SKM-1 (cell line): ENCODE data around the gene SBF2.

Source experiments
- DNase-seq: peaks from one replicate; lab custom pipeline; 2025; ENCODE audit not compliant: unreplicated experiment; lab: John Stamatoyannopoulos, UW

Gene SBF2

DNA sequence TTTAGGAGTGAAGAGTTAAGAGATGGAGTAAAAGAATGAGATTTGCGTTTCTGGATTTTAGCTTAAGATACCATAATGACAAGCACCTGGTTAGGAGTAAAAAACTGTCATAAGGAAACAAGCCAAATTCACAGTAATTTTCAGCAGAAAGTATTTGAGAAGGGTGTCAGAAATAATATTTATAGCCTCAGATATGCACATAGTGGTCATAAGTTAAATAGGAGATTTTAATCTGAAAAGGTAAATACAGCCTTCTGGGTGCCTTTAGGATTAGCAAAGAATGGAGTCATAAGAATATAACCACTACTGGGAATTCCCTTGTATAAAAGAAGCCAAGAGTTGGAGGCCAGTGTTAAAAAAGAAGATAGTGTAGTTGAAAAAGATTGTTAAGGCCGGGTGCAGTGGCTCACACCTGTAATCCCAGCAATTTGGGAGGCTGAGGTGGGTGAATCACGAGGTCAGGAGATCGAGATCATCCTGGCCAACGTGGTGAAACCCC, 470.1 kb downstream of the SBF2 start:
- no peak for DNase-seq

DNA sequence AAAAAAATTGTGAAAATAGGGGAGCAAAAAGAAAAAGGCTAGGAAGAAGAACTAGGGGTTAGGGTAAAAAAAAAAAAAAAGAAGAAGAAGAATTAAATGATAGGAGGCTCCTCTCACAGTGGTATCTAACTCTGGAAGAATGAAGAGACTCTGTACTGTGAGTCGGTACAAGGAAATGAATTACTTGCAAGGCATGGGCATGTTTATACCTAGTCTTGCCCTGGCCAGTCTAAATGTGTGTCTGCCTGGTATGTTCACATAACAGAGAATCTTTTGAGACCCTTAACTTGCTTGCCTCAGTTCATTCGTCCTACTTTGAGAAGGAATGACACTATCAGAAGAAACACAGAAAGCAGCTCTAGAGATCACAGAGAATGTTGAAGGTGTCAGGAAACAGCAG, 470.6 kb downstream of the SBF2 start:
- no peak for DNase-seq

DNA sequence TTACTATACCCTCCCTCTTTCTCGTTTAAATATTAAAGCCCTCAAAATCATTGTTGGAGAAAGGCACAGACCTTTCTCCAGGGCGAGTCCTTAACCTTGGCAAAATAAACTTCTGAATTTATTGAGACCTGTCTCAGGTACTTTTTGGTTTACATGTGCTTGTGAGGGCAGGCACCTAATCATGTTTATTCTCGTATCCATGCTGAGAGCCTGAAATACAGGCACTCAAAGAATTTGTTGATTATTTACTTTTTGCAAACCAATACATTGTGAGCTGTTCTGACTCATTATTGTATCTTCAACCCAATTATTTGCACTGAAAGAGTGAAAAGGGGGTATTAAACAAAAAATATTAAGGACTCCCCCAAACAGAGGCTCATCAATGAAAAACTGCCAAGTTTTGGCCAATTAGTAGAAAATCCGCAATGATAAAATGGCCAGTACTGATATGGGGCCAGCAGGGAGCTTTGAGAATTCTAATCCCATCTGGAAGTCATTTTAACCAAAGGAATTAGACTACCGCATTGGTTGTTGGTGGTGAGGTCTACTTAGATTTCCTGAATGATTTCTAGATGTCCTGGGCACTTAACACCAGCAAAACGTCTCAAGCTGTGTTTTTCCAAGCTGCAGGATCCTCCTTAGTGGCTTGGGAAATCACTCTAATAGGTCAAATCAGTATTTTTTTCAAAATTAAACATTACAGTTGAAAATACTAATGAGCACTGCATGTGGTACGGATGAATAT, 472.8 kb downstream of the SBF2 start:
- no peak for DNase-seq

DNA sequence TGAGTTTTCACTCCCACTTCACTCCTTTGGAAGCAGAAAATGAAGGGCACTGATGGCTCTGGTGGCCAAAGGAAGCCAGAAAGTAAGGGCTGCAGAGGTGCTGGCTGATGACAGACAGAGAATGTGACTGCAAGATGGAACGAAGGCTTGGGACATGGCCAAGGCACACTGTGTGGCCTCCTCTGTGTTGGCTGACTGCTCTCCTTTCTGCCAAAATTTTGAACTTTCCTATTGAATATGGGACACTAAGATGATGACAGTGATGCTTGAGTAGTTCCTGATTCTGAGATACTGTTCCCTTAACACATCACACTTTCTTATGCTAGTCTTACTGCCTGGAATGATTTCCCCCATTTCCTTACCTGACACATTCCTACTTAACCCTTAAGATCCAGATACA, 473.8 kb downstream of the SBF2 start:
- DNase-seq = no peak

GRCh38 chr11:9817191-9817590, 476.8 kb downstream of the SBF2 start:
- DNase-seq = no peak

DNA sequence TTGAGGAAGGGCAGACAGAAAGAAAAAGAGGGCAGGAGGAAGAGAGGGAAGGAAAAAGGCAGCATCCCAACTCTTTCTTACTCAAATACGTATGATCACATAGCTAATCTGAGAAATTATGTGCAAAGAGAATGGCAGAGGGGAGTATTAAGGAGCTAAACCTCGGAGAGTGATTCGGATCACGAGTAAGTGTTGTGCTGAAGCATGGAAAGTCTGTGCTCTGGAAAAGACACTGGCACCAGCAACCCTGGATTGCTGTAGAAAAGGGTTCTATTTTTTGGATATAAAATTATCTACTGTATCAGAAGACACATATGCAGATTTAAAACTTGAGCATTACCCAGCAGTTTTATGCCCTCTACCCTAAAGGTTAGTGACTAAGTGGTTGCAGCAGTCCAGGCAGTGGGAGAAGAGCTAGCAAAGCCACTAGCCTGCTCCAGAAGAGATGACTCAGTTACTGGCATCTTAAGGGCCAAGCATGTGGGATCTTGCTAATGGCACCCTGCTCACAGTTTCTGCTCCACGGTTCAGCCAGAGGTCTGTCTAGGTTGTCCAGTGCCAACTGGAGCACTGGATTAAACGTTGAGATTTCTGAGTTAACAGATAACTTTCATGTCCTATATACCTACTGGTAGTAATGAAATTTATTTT, 478.4 kb downstream of the SBF2 start:
- no peak for DNase-seq

- no peak for DNase-seq
Measured at GRCh38 chr11:9814108-9814507, 479.9 kb downstream of the SBF2 start.

- DNase-seq = no peak
Measured at GRCh38 chr11:9808943-9809342, 485.1 kb downstream of the SBF2 start.

DNA sequence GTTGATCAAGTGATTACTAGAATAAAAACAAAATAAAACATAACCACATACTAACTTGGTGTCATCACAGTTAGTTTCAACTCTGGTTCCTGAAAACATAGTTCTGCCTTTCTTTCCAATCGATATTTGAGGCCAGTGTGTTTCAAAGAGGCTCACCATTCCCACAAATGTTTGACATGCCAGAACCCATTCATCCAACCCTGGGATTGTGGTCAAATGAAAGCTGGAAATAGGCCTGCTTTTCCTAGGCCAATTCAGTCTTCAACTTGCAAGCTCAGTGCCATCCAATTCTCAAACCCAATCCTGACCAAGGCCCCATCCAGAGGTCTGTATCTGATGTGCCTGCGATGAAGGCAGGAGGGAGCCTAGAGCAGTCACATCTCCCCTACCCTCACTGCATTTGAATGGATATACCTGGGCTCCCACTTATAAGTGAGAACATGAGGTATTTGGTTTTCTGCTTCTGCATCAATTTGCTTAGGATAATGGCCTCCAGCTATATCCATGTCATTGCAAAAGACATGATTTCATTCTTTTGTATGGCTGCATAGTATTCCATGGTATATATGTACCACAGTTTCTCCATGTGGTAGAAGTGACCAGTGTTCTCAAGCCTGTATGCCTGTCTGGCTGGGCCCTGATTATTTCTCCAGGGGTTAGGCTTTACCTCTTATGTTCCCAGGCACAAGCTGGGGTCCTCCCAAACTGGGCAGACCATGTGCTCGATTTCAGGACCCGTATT, 486.9 kb downstream of the SBF2 start:
- DNase-seq = no peak

- DNase-seq = no peak
Measured at GRCh38 chr11:9804419-9804902, 489.6 kb downstream of the SBF2 start.

GRCh38 chr11:9803685-9804418, 490.2 kb downstream of the SBF2 start:
- no peak for DNase-seq

DNA sequence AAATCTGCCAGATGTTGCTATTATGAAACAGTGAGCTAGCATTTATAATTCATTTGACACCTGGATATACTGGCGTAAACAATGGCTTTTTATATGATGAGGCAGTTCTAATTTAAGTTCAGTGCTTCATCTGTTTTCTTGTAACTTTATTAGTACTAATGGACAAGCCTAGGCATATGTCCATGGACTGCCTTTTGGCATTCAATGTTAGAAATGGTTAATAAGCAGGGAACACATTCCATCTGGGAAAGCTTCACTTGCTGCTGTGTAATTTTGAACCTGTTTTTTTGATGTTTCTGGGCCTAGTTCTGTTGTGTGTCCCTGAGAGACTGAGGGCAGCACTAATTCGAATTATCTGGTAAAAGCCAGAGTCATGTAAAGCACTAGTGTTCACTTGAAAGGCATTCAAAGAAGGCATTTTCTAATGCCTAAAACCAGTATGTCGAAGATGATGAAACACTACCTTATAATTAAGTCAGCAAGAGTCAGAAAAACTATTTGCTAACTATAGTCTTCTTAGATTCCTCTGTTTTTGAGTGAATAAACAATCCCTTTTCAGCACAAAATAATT, 491.6 kb downstream of the SBF2 start:
- no peak for DNase-seq

DNA sequence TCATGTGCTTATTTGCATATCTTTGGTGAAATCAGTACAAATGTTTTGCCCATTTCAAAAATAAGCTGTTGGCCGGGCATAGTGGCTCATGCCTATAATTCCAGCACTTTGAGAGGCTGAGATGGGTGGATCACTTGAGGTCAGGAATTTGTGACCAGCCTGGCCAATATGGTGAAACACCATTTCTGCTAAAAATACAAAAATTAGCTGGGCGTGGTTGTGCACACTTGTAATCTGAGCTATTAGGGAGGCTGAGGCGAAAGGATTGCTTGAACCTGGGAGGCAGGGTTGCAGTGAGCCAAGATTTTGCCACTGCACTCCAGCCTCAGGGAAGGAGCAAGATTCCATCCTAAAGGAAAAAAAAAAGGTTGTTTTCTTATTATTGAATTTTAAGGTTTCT, 494.1 kb downstream of the SBF2 start:
- DNase-seq = no peak

DNA sequence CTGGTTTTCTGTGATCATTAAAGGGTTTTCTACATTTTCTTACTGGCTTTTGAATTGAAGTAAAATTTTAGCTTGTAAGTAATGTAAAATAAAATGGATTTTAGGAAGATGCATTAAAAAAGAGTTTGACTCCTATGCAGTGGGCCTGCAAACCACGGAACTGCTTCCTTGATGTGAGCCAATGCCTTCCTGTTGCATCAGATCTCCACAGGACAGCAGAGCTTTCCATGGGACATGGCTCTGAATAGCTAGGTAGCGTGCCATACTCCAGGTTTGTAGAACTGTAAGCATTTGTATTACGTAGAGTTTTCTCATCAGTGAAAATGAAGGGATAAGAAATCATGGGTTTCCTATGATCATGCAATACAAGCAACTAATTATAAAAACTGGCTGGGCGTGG, 496.7 kb downstream of the SBF2 start:
- DNase-seq = no peak

DNA sequence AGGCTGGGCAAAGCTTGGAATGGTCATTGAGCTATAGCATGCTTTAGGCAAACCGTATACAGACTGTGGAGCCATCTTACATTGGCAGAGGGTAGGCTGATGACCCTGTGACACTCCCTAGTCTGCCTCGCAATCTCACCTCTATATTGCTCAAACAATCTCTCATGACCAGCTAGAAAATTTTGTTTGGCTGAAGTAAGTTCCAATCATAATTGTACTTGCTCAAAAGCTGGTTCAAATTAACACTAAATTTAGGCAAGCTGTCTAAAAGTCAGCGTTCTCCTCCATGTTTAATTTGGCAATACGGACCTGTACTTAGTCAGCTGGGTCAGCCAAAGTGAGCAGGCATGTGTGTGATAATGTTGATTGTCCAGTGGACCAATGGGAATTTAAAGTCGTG, 497.2 kb downstream of the SBF2 start:
- no peak for DNase-seq

- no peak for DNase-seq
Measured at GRCh38 chr11:9796266-9796665, 497.8 kb downstream of the SBF2 start.

DNA sequence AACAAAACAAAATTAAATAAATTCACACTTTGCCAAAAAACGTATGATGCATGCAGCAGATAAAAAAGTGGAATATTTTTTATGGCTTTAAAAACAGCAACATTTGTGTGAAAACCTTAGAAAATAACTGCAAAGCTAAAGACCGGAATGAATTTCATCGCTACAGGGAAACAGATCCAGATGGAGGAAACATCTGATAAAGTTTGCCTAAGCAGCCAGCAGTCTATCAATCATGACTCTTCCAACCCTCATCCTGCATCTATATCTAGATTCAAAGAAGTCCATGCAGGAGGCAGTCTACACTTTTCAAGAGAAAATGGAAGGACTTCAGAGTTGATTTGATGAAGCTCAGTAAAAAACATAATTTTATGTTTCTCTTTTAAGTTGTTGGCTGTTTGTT, 503.3 kb downstream of the SBF2 start:
- no peak for DNase-seq

DNA sequence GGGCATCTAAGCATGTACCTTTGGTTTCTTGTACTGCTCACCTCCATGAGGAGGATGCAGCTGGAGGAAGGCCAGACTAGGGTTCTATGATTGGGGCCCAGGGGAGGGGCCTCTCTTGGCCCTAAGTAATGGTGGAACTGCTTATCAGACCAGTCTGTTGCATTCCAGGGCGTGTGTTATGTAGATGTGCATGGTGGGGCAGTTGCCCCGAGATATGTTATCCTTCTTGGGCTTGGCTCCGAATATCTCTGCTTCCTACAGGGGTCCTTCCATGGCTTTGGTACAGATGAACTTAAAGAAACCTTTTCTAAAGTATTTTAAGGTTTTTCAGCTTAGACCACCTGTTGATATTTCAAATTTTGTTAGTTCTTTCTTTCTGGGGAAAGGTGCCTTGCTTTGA, 504.1 kb downstream of the SBF2 start:
- no peak for DNase-seq

GRCh38 chr11:9787981-9788521, 506.0 kb downstream of the SBF2 start:
- no peak for DNase-seq

DNA sequence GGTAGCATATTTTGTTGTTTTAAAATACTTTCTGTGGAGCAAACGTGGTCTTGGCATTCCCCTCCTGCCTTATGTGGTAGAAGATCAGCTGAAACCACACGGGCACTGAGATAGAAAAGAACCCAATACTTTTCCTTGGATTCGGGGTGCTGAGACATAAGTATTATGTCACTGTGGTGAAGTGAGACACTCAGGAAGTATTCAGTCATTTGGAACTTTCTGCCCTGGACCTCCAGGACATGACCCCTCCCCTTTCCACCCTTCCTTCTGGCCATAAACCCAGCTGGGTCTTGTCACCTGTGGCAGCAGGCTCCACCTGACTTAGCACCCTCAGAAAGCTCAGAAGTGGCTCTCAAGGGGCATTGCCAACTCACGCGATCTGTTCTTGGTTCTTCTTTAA, 506.8 kb downstream of the SBF2 start:
- no peak for DNase-seq
